GM20431 (cell line): ENCODE results near the gene TSPEAR.

Source experiments
- in situ Hi-C: fragments of 300-500 bp; cut with MseI, MboI; formaldehyde crosslinking; loops from one replicate; pipeline ENCODE4 v1.15.0; 2020; ENCODE audit warnings: low sequenced_read_pairs; ENCODE audit not compliant: unreplicated experiment

The TSPEAR gene

DNA sequence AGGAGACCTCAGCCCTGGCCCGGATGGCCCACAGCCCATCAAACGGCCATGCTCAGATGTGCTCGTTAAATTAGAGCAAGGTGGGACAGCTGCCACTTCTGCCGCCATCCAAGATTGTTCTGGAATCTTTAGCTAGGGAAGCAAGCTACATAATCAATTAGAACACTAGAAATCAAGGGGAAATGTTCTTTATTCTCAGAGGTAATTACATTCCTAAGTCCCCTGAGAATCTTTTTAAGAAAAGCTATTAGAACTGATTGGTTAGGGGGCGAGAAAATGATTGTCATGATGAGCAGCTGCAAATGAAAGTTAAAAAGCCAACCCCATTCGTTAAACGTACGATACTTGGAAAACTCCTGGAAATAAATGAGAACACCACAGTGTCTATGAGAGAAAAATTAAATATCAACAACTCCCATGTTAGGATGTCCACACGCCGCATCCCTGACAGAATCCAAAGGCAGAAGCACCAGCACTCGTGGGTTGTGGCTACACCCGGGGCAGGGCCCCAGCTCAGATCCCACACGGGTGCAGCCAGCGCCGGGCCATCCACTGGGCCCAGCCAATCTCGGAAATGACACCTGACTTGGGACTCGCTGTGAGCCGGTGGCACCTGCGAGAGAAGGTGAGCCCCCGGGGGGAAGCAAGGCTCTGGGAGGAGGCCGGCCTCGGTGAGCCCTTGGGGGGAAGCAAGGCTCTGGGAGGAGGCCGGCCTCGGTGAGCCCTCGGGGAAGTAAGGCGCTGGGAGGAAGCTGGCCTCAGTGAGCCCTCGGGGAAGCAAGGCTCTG is 209.0 kb downstream of the TSPEAR start:
- in situ Hi-C loops: no loop called here

GRCh38 chr21:44500111-44500510 is 211.3 kb downstream of the TSPEAR start:
- in situ Hi-C loops: no loop called here

DNA sequence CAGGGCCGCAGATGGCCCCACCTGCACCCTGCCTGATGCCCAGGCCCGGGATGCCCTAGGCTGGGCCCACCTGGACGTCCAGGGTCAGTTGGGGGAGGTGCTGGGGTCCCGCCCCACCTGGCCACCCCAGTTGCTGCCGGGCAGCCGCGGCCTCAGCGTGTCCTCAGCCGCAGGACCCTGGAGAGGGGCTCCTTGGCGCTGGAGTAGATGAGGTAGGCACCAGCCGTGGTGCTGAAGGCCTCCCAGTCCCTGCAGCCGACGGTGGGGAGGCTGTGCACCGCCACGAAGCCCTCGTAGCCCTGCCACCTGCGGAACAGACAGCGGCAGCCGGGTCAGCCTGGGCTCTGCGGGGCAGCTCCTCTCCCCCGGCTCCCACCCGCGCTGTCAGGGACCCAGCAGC is 211.7 kb downstream of the TSPEAR start:
- in situ Hi-C loops: no loop called here

DNA sequence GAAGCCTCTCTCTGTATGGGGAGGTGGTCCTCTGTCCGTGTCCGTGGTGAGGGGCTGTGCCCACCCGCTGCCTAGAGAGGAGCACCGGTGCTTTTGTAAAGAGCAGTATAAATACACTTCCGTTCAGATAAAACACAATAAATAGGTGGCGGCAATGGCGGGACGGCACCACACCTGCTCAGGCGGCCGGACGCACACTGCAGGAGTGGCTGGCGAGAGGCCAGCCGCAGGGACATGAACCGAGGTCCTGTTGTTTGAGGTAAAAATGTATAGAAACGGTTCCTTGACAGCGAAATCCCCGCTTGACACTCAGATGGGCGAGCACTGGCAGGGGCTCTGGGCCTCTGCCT is 212.2 kb downstream of the TSPEAR start:
- in situ Hi-C loops: no loop called here

DNA sequence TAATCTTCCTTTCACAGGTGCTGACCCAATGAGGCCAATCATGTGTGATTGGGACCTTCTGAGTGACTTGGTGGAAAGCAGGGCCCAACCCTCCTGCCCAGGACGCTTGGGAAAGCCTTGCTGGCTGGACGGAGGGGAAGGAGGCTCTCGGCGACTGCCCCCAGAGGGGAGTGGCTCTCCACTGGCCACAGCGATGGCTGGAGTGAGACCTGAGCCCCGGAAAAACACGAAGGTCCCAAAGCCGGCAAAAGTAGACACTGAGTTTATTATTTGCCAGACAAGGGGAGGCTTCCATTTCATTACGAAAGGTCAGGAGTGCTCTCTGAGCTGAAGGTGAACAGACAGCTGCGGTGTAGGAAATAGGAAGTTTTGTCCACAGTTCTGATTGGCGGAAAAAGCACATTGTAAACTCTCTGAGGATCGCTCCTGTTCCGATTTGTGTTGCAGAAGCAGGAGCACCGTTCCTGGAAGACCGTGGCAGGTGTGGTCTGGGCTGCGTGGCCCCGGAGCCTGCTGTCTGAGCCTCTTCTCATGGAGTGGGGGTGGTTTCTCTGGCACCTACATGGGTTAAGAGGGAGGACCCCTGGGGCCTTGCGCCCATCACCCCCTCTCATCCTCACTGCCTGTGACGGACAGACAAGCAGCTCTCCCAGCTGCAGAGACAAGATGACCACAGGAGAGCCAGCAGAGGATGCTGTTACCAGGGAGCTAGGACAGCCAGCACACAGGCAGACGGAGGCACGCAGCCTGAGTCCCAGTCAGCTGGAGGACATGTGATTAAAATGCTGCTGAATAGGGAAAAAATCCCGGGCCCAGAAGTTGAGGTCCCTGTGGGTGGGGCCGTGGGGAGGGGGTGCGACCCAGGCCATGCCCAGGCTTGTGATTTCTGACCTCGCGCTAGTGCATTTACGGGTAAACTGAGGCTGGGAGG is 212.8 kb downstream of the TSPEAR start:
- in situ Hi-C loops: no loop called here

- in situ Hi-C loops: no loop called here
Measured at GRCh38 chr21:44497703-44498126, 213.7 kb downstream of the TSPEAR start.

- in situ Hi-C loops: no loop called here
Measured at GRCh38 chr21:44496564-44497550, 214.5 kb downstream of the TSPEAR start.

DNA sequence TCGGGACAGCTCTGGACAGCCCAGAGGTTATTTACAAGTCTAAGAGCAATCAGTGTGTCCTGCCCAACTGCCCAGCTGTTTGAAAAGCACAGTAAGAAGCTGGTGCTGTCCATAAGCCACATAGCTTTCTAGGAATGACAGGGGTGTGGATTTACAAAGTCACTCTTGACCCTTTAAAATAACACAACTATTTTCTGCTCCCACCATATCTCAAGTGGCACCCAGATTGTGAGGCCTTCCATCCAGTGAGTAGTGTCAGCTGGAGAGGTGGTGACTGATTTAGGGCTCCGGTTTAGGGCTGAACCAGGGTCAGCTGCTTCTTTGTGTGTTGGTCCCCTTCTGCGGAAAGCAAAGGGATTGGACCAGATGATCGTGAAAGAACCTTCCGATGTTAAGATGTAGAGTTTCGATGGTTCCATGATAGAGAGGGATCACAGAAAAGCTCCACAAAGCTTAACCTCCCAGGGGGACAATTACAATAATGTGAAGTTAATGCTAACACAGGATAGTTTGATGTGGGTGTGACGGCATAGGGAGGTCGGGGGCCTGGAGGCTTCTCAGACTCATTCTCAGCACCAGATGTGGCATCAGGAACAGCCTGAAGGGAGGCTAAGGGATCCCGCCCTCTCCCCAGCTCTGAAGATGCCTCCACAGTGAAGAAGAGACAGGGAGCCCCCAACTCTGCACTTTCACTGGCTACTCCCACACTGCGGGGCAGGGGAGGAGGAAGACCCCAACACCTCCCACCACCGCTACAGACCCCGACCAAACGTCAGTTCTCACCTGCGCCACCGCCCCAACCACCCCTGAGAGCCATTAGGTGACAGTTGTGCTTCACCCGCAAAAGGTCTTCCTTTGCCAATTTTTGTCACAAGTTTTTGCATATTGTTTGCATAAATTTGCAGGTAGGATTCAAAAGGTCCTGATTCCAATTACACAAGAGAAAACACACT is 215.5 kb downstream of the TSPEAR start:
- in situ Hi-C loops: no loop called here

- in situ Hi-C loops: no loop called here
Measured at GRCh38 chr21:44494956-44495355, 216.4 kb downstream of the TSPEAR start.

DNA sequence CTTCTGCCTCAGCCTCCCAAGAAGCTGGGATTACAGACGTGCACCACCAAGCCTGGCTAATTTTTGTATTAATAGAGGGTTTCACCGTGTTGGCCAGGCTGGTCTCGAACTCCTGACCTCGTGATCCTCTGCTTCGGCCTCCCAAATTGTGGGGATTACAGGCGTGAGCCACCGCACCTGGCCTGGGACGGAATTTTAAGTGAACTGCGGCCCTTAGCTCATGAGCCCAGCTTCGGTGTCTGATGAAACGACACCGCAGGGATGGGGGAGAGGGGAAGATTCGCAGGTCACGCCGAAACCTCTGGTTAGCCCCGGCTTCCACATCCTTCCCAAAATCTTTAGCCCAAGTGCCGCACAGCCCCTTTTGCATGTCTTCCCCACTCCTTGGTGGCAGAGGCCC is 217.0 kb downstream of the TSPEAR start:
- in situ Hi-C loops: no loop called here

DNA sequence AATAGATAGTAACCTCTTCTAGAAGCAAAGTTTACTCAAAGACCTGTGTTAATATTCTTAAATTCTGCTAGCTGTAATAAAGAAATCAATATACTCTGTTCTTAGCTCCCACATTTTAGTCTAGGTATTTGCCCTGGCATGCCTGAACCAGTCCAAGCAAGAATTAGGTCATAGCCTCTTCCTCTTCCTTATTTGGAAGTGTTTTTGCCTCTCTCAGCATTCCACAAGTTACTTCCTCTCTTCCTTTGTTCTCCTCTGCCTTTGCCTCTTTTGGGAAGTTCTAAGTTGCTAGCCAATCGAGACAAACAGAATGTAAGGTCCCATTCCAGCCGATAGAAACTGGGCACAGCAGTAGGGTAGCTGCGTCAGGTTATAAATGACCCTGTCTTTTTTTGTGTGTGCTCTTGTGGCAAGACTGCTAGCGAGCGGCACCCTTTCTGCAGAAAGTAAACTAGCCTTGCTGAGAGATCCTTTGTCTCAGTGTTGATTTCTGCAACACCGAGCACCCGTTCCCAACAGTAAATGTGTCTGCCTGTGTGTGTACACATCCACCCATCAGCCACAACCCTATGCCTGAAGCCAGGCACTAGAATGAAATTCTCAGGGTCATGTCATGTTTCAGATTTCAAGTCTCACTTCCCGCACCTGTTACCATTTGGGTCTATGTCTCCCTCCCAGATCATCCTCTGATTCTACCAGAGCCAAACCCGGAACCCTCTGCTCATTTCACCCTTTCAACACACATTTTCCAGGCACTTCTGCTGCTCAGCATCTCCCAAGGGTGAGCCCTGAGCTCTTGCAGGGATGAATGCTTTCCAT is 218.6 kb downstream of the TSPEAR start:
- in situ Hi-C loops: no loop called here

- in situ Hi-C loops: no loop called here
Measured at GRCh38 chr21:44490816-44491215, 220.6 kb downstream of the TSPEAR start.

GRCh38 chr21:44490405-44490804 is 221.0 kb downstream of the TSPEAR start:
- in situ Hi-C loops: no loop called here

- in situ Hi-C loops: no loop called here
Measured at GRCh38 chr21:44489962-44490361, 221.4 kb downstream of the TSPEAR start.

DNA sequence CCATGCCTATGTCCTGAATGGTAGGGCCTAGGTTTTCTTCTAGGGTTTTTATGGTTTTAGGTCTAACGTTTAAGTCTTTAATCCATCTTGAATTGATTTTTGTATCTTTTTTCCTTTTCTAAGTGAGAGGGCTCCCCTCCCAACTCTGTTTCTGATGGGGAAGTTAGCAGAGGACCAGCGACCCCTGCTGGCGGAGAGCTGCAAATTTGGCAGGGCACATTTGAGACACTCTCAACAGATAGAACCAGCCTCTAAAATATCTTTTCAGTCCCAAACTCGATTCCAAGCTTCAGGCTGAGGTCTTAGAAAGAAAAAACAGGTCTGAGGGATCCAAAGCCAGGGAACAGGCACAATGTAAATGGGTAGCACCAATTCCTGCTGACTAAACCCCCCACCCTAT is 223.5 kb downstream of the TSPEAR start:
- in situ Hi-C loops: no loop called here

DNA sequence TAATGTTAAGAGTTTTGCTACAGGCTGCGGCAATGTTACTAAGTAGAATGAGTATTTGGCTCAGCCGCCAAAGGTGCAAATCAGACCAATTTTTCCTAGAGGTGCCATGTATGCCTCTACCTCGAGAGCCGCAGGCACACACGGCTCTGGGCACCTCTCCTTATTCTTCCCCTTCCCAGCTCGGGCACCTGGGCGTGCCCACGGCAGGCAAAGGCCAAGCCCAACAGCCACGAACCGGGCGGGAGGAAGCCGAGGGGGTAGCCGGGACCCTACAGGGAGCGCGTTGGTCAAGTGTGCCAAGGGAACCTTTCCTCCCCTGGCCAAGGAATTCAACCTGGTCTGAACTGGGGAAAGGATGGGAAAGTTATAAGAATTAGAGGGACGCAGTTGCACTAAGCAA is 225.1 kb downstream of the TSPEAR start:
- in situ Hi-C loops: no loop called here

DNA sequence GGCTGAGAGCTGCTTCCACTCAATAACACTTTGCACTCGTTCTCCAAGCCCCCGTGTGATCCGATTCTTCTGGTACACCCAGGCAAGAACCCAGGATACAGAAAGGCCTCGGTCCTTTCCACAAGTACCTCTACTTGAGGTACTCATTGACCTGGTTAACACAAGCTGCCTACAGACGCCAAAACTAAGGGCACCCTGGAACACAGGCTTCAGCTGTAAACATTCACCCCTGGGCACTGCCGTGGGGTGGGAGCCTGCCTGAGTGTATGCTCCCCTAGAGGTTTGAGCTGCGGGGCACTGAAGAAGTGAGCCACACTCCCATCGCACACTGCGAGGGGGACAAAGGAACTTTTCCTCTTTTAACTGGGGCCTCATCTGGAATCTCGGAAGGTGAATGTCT is 225.6 kb downstream of the TSPEAR start:
- in situ Hi-C loops: no loop called here

- in situ Hi-C loops: no loop called here
Measured at GRCh38 chr21:44485254-44485793, 226.0 kb downstream of the TSPEAR start.
